Body of pancreas (tissue), 4 donors: Measurements from ENCODE around the gene SCFD2. TPM values are rescaled to one million over a fixed set of nuclear protein-coding genes. Genes with fewer than 3 reads are reported as not detected.

Source experiments
- ATAC-seq: fragments of 150-250 bp; one replicate; pipeline ENCODE4 v1.9.1; 2016
- DNase-seq, 4 donors: peaks; one replicate each; pipeline ENCODE4 v3.0.0-alpha.2; 2019
- H3K27ac ChIP-seq, 4 donors: fragments of 200-600 bp; sonication (generic); 1 replicate in 3 of 4; 2 replicates in 1 of 4; pipeline versions ENCODE4 v1.5.1 to v1.6.1; 2016 to 2019; ENCODE audit warnings: mild to moderate bottlenecking in 1 of 4, mixed read lengths in 1 of 4, moderate library complexity in 1 of 4
- H3K27me3 ChIP-seq, 2 donors: fragments of 200-600 bp; sonication (generic); one replicate each; pipeline ENCODE4 v1.6.0; 2016; ENCODE audit warnings: mild to moderate bottlenecking in 1 of 2
- H3K36me3 ChIP-seq, 2 donors: fragments of 200-600 bp; sonication (generic); replicated peaks in 1 of 2; 2 replicates each; pipeline ENCODE4 v1.5.1; 2016; ENCODE audit warnings: low read depth in 2 of 2; ENCODE audit not compliant: insufficient read depth in 1 of 2
- H3K4me1 ChIP-seq: fragments of 200-600 bp; sonication (generic); one replicate; pipeline ENCODE4 v1.6.0; 2016
- H3K4me3 ChIP-seq, 2 donors: fragments of 200-600 bp; sonication (generic); 1 replicate in 1 of 2; 2 replicates in 1 of 2; pipeline ENCODE4 v1.5.1; 2016 to 2019
- H3K9me3 ChIP-seq, 3 donors: fragments of 200-600 bp; sonication (generic); 1 replicate in 2 of 3; 2 replicates in 1 of 3; pipeline ENCODE4 v1.5.1; 2016
- POLR2A ChIP-seq, 3 donors: fragments of 450-650 bp; IDR thresholded peaks; one replicate each; pipeline ENCODE4 v1.6.1; 2016; ENCODE audit warnings: antibody characterized with exemption in 3 of 3, mild to moderate bottlenecking in 2 of 3
- WGBS, 2 donors: methylation state at CpG; one replicate each; pipeline ENCODE4 v1.1.5; 2017; 5-methylcytosine and 5-hydroxymethylcytosine counted together
- intact Hi-C: fragments of 100-400 bp; cut with DNase I; formaldehyde crosslinking; loops from one replicate; pipeline ENCODE4 v1.15.1; 2023
- total RNA-seq, 2 donors: library from RNA; depleted of rRNA; stranded (reverse); fragments of >200 nt; gene quantifications; one replicate each; pipeline ENCODE4 v1.1.0, GENCODE V29; 2016
- TF ChIP-seq, protein P1 (sequence below), 7 experiments: fragments of 450-650 bp in 4 of 7; fragments of 200-600 bp in 3 of 7; sonication (generic) in 3 of 7; IDR thresholded peaks; one replicate each; pipeline ENCODE4 v1.5.1; 2016 to 2019; ENCODE audit warnings: antibody characterized with exemption in 7 of 7

The SCFD2 gene
- total RNA-seq, 2 donors from 2014 or later, result 17.9 to 53.7 TPM

DNA sequence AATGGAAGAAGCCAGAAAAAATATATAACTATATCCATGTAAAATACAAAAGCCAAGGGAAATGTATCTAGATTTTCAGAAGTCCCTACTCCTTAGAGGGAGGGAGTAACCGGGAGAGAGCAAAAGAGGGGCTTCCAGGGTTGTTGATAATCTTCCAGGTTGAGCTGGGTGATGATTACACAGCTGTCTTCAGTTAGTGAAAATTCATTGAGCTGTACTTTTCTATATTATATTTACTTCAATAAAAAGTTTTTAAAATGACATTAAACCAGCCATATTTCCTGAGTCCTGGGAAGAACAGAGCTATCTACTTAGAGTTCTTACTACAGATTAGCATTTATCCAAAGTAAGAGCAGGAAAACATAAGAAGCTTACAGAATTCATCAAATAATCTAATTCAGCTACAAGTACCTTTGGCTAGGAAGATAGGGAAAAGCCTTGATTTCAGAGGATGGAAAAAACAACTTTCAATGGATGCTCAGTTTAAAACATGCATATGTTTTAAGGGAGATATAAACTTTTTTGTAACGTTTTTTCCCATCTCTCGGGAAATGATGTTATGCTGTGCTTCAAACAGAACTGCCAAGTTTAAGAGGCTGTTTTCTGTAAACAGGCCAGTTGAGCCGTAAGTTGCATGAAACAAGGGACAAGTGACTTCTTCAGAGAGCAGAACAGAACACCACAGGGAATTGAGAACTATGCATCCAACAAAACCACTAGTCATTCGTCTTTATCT, 204.6 kb downstream of the SCFD2 start:
- Histone ChIP-seq H3K4me1 (peaks cover 6% of the 10 kb centered on the region), H3K9me3 (no peaks in the 10 kb centered on the region), H3K36me3 (no peaks in the 10 kb centered on the region), H3K4me3 (no peak overlapping the region), H3K27ac (no peak overlapping the region), H3K27me3 (no peaks in the 10 kb centered on the region)
- DNase-seq, result no peak
- intact Hi-C loops, result no loop called here
- TF ChIP-seq, protein P1, sequence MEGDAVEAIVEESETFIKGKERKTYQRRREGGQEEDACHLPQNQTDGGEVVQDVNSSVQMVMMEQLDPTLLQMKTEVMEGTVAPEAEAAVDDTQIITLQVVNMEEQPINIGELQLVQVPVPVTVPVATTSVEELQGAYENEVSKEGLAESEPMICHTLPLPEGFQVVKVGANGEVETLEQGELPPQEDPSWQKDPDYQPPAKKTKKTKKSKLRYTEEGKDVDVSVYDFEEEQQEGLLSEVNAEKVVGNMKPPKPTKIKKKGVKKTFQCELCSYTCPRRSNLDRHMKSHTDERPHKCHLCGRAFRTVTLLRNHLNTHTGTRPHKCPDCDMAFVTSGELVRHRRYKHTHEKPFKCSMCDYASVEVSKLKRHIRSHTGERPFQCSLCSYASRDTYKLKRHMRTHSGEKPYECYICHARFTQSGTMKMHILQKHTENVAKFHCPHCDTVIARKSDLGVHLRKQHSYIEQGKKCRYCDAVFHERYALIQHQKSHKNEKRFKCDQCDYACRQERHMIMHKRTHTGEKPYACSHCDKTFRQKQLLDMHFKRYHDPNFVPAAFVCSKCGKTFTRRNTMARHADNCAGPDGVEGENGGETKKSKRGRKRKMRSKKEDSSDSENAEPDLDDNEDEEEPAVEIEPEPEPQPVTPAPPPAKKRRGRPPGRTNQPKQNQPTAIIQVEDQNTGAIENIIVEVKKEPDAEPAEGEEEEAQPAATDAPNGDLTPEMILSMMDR (IDR thresholded peaks at IDR 0.05), result no peak
- TF ChIP-seq POLR2A (IDR thresholded peaks at IDR 0.05), result no peak
- 57 to 60% methylated on average over 5 of the region's 5 CpGs for WGBS, 2 donors
- no peak for ATAC-seq

DNA sequence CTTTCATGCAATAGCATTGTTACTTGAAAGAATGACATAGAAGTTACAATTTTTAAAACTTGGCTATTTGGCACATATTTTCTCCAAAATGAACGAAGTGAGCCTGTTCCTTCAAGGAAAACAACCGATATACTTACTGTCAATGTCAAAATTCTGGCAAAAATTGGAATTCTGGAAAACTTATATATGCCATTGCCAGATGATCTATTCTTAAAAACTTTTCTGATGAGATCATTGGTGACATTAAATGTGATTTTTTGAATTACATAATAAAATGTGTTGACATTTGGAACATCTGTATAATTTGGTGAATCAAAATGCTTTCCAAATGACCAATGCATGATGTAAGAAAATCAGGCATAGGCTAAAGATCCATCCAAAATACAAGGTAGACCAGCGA, 209.0 kb downstream of the SCFD2 start:
- no peak for ATAC-seq
- 87 to 90% methylated on average over 3 of the region's 3 CpGs for WGBS, 2 donors
- intact Hi-C loops, result no loop called here

DNA sequence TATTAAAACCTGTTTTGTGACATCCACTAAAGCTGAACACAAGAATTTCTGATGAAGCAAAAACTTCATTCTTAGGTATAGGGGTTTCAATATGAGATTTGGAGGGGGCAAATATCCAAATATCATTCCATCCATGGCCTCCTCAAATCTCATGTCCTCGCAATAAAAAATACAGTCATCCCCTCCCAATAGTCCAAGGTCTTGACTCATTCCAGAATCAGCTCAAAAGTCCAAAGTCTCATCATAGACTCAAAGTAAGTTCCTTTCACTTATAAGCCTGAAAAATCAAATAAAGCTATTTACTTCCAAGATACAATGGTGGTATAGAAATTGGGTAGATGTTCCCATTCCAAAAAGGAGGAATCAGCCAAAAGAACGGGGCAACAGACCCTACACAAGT, 213.4 kb downstream of the SCFD2 start:
- intact Hi-C loops, result no loop called here
- ATAC-seq (no peak), DNase-seq (no peak)
- Histone ChIP-seq H3K4me1 (no peaks in the 10 kb centered on the region), H3K4me3 (no peak overlapping the region), H3K27ac (no peak overlapping the region), H3K36me3 (no peaks in the 10 kb centered on the region), H3K9me3 (no peaks in the 10 kb centered on the region), H3K27me3 (no peaks in the 10 kb centered on the region)
- WGBS, 2 donors, result 96 to 97% methylated on average over 2 of the region's 2 CpGs
- no peak for TF ChIP-seq POLR2A (IDR thresholded peaks at IDR 0.05)
- TF ChIP-seq, protein P1 (IDR thresholded peaks at IDR 0.05), result no peak

More for the DNA sequence above, 209.0 kb downstream of the SCFD2 start:
- no peak overlapping the region for H3K27ac ChIP-seq
- H3K4me3 ChIP-seq, result no peak overlapping the region
- TF ChIP-seq POLR2A (IDR thresholded peaks at IDR 0.05), result no peak
- TF ChIP-seq, protein P1 (IDR thresholded peaks at IDR 0.05), result no peak
- no peak for DNase-seq
- H3K27me3 ChIP-seq, result no peaks in the 10 kb centered on the region
- peaks cover 4% of the 10 kb centered on the region for H3K4me1 ChIP-seq
- H3K36me3 ChIP-seq, result no peaks in the 10 kb centered on the region
- no peaks in the 10 kb centered on the region for H3K9me3 ChIP-seq

DNA sequence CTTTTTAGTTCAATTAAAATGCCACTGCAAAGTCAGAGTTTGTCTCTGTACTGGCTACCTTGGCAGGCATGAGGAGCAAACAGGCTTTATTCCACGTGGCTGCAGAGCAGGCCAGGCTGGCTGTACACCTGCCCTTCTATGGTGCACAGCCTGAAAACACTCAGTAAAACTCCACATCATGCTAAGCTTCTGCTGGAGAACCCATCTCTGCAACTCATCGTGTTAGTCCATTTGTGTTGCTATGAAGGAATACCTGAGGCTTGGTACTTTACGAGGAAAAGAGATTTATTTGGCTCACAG, 214.4 kb downstream of the SCFD2 start:
- DNase-seq, result no peak
- intact Hi-C loops, result no loop called here
- H3K9me3 ChIP-seq, result no peaks in the 10 kb centered on the region
- H3K4me1 ChIP-seq, result no peaks in the 10 kb centered on the region
- 74 to 85% methylated on average over 3 of the region's 3 CpGs for whole genome bisulfite sequencing, 2 donors
- H3K27ac ChIP-seq, result no peak overlapping the region
- H3K27me3 ChIP-seq, result no peaks in the 10 kb centered on the region
- TF ChIP-seq POLR2A (IDR thresholded peaks at IDR 0.05), result no peak
- TF ChIP-seq, protein P1 (IDR thresholded peaks at IDR 0.05), result no peak
- no peak for ATAC-seq
- no peak overlapping the region for H3K4me3 ChIP-seq
- H3K36me3 ChIP-seq, result no peaks in the 10 kb centered on the region
